Stimulated activated CD8-positive, alpha-beta memory T cell treated with anti-CD3 and anti-CD28 coated beads, Interleukin-4, amount 100 ng/mL, for 48 hours (primary cell): ENCODE data around the gene TPPP3.

Experiments used
- DNase-seq: peaks from one replicate; pipeline ENCODE4 v3.0.0-alpha.2; 2020

TPPP3 gene

GRCh38 chr16:67403976-67404555 lies 10.8 kb upstream of the TPPP3 start:
- no peak for DNase-seq

- no peak for DNase-seq
These were observed 7.6 kb upstream of the TPPP3 start for GRCh38 chr16:67400901-67401300.

- DNase-seq: no peak
These were observed 6.7 kb upstream of the TPPP3 start for GRCh38 chr16:67399749-67400704.

- peak; percentile 77 for DNase-seq
These were observed 6.0 kb upstream of the TPPP3 start for GRCh38 chr16:67399218-67399733.

GRCh38 chr16:67398546-67399217 lies 5.4 kb upstream of the TPPP3 start:
- no peak for DNase-seq

GRCh38 chr16:67397812-67398545 lies 4.7 kb upstream of the TPPP3 start:
- DNase-seq: no peak

- no peak for DNase-seq
These were observed 3.9 kb upstream of the TPPP3 start for GRCh38 chr16:67397036-67397801.

GRCh38 chr16:67396159-67397035 lies 3.1 kb upstream of the TPPP3 start:
- DNase-seq: no peak

- no peak for DNase-seq
These were observed 2.3 kb upstream of the TPPP3 start for GRCh38 chr16:67395458-67396158.

GRCh38 chr16:67395105-67395457 lies 1.8 kb upstream of the TPPP3 start:
- DNase-seq: no peak

GRCh38 chr16:67394155-67395104 lies 1.1 kb upstream of the TPPP3 start:
- no peak for DNase-seq

- no peak for DNase-seq
These were observed 473 bp upstream of the TPPP3 start for GRCh38 chr16:67393788-67394154.

- no peak for DNase-seq
These were observed 818 bp downstream of the TPPP3 start for GRCh38 chr16:67392301-67393059.

GRCh38 chr16:67391424-67392300 lies 1.6 kb downstream of the TPPP3 start:
- no peak for DNase-seq

GRCh38 chr16:67390816-67391423 lies 2.4 kb downstream of the TPPP3 start:
- no peak for DNase-seq

GRCh38 chr16:67389911-67390815 lies 3.1 kb downstream of the TPPP3 start:
- no peak for DNase-seq
